ENCODE measurements around the gene PRSS3.

GRCh38 chr9:33840381-33840780 lies 45.0 kb downstream of the PRSS3 start:
- TF ChIP-seq CTCF (optimal IDR thresholded peaks at IDR 0.05 in 1 of 3, IDR thresholded peaks at IDR 0.05 in 1 of 3, conservative IDR thresholded peaks at IDR 0.05 in 1 of 3; ENCODE audit: extremely low read depth in 1 of 3, insufficient read depth in 2 of 3, low read length in 3 of 3) (no peak), EZH2 (IDR thresholded peaks at IDR 0.05; ENCODE audit: low read length) (no peak)
